Measurements from ENCODE around the gene TRIM29.

DNA sequence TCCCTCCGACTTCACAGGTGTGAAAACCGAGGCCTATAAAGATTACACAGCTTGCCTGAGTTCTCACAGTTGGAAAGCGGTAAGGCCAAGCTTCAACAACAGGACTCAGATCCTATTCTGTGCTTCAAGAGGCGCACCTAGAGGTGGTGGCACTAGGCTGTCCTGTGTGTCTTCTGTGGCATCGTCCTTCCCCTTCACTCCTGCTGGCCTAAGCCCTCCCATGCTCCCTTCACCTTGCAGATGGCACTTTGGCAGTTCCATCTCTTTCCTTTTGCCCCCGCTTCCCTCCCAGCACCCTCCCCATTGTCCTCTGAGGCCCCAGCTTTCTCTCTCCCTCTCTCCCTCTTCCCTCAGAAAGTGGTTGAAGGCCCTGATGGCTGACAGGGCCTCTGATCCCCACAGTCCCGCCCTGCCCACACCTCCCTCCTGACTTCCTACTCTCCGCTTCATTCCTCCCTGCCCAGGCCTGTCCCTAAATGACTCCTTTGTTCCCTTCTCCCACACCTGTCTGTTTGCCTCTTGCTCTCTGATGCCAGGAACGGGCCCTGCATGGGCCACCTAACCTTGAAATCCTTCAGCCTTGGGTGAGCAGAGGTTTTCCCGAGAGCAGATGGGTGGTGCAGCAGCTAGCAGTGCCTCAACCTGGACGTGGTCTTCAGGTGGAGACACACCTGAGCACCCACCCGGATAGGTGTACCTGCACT lies 5.8 kb downstream of the TRIM29 start:
- TF ChIP-seq, protein P1, sequence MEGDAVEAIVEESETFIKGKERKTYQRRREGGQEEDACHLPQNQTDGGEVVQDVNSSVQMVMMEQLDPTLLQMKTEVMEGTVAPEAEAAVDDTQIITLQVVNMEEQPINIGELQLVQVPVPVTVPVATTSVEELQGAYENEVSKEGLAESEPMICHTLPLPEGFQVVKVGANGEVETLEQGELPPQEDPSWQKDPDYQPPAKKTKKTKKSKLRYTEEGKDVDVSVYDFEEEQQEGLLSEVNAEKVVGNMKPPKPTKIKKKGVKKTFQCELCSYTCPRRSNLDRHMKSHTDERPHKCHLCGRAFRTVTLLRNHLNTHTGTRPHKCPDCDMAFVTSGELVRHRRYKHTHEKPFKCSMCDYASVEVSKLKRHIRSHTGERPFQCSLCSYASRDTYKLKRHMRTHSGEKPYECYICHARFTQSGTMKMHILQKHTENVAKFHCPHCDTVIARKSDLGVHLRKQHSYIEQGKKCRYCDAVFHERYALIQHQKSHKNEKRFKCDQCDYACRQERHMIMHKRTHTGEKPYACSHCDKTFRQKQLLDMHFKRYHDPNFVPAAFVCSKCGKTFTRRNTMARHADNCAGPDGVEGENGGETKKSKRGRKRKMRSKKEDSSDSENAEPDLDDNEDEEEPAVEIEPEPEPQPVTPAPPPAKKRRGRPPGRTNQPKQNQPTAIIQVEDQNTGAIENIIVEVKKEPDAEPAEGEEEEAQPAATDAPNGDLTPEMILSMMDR (conservative IDR thresholded peaks at IDR 0.05; ENCODE audit: low read depth, low read length), result no peak
- no peak for TF ChIP-seq EZH2 (IDR thresholded peaks at IDR 0.05; ENCODE audit: low read length, unreplicated experiment)

Data from PC-3 (cell line).